ENCODE data around the gene AFAP1.

Gene AFAP1

DNA sequence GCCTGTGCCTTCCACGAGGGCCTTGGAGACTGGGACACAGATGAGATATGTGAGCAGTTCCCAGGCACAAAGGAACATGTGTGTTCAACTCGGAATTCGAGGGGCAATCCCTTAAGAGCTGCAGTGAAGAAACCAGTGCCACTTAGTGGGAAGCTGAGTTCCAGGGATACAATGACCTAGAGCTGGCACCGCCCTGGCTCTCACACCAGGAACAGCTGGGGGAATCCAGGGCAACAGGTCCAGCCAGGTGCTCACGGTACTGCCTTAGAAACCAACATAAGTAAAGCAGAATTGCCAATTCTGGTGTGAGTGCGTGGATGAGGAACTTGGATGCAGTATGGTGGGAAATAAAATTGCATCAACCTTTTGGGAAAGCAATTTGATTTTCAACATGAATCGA, 122.9 kb downstream of the AFAP1 start:
- H3K27me3 ChIP-seq (ENCODE audit: control insufficient read depth, insufficient read depth, low read length), result no peaks in the 10 kb centered on the region
- H3K4me3 ChIP-seq (ENCODE audit: low read depth, low read length), result no peak overlapping the region
- H3K9me3 ChIP-seq (ENCODE audit: control insufficient read depth, low read length), result no peaks in the 10 kb centered on the region
- H3K36me3 ChIP-seq (ENCODE audit: control insufficient read depth, insufficient read depth, low read length), result no peaks in the 10 kb centered on the region
- H2AFZ ChIP-seq, result no peak overlapping the region
- no peaks in the 10 kb centered on the region for H3K79me2 ChIP-seq
- no peak overlapping the region for H3K4me2 ChIP-seq (ENCODE audit: low read length)
- H3K9ac ChIP-seq, result no peak overlapping the region
- no peak overlapping the region for H3K27ac ChIP-seq
- no peak for TF ChIP-seq CTCF (IDR thresholded peaks at IDR 0.05)
- peaks cover under 1% of the 10 kb centered on the region for H3K4me1 ChIP-seq

- no peak overlapping the region for H2AFZ ChIP-seq
- no peak for TF ChIP-seq CTCF (IDR thresholded peaks at IDR 0.05)
- no peaks in the 10 kb centered on the region for H3K27me3 ChIP-seq (ENCODE audit: control insufficient read depth, insufficient read depth, low read length)
- no peak overlapping the region for H3K4me2 ChIP-seq (ENCODE audit: low read length)
- H3K9me3 ChIP-seq (ENCODE audit: control insufficient read depth, low read length), result no peaks in the 10 kb centered on the region
- no peak overlapping the region for H3K27ac ChIP-seq
- no peak overlapping the region for H3K9ac ChIP-seq
- H3K4me3 ChIP-seq (ENCODE audit: low read depth, low read length), result no peak overlapping the region
- H3K4me1 ChIP-seq, result no peaks in the 10 kb centered on the region
- H3K36me3 ChIP-seq (ENCODE audit: control insufficient read depth, insufficient read depth, low read length), result no peaks in the 10 kb centered on the region
- H3K79me2 ChIP-seq, result no peaks in the 10 kb centered on the region
Measured at GRCh38 chr4:7815981-7816380, 123.7 kb downstream of the AFAP1 start.

GRCh38 chr4:7815562-7815961, 124.1 kb downstream of the AFAP1 start:
- Histone ChIP-seq H3K27me3 (ENCODE audit: control insufficient read depth, insufficient read depth, low read length) (no peaks in the 10 kb centered on the region), H3K36me3 (ENCODE audit: control insufficient read depth, insufficient read depth, low read length) (no peaks in the 10 kb centered on the region), H3K4me1 (no peaks in the 10 kb centered on the region), H3K4me3 (ENCODE audit: low read depth, low read length) (no peak overlapping the region), H3K9me3 (ENCODE audit: control insufficient read depth, low read length) (no peaks in the 10 kb centered on the region), H3K27ac (no peak overlapping the region), H3K9ac (no peak overlapping the region), H3K4me2 (ENCODE audit: low read length) (no peak overlapping the region), H2AFZ (no peak overlapping the region), H3K79me2 (no peaks in the 10 kb centered on the region)
- no peak for TF ChIP-seq CTCF (IDR thresholded peaks at IDR 0.05)

DNA sequence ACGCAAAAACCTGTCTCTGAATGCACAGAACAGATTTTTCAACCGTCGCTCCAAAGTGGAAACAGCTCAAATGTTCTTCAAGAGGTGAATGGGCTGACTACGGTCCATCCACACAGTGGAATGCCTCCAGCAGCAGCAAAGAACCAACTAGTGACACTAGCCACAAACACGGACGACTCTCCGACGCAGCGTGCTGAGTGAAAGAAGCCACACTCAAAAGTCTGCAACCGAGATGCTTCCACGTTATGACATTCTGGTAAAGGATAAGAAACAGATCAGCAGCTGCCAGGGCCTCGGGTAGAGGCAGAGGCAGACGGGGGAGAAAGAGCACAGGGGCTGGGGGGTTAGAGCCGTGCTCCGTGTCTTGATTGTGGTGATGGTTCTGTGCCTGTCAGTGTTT, 125.2 kb downstream of the AFAP1 start:
- no peaks in the 10 kb centered on the region for H3K4me1 ChIP-seq
- no peak overlapping the region for H3K27ac ChIP-seq
- H3K27me3 ChIP-seq (ENCODE audit: control insufficient read depth, insufficient read depth, low read length), result no peaks in the 10 kb centered on the region

More for the DNA sequence above, 125.2 kb downstream of the AFAP1 start:
- TF ChIP-seq CTCF (IDR thresholded peaks at IDR 0.05), result no peak
- Histone ChIP-seq H2AFZ (no peak overlapping the region), H3K4me3 (ENCODE audit: low read depth, low read length) (no peak overlapping the region), H3K9me3 (ENCODE audit: control insufficient read depth, low read length) (no peaks in the 10 kb centered on the region), H3K9ac (no peak overlapping the region), H3K36me3 (ENCODE audit: control insufficient read depth, insufficient read depth, low read length) (no peaks in the 10 kb centered on the region), H3K4me2 (ENCODE audit: low read length) (no peak overlapping the region), H3K79me2 (no peaks in the 10 kb centered on the region)
